ENCODE measurements around the gene ARHGEF2. TPM values are rescaled to one million over a fixed set of nuclear protein-coding genes. Genes with fewer than 3 reads are reported as not detected.

Gene ARHGEF2
- total and polyA plus RNA-seq, 2 of the 13 experiments (the other 11 are each of a cell fraction or from before 2014, with no cell fraction given), result 16.1 to 32.1 TPM

- TF ChIP-seq SOX6 (IDR thresholded peaks at IDR 0.05), result no peak
- TF ChIP-seq SOX6 (CRISPR knock-in tag; IDR thresholded peaks at IDR 0.05), result no peak
- TF ChIP-seq ZNF550 (CRISPR knock-in tag; IDR thresholded peaks at IDR 0.05; ENCODE audit: borderline replicate concordance), result no peak
- TF ChIP-seq ZNF670 (CRISPR knock-in tag; IDR thresholded peaks at IDR 0.05; ENCODE audit: borderline replicate concordance), result no peak
- TF ChIP-seq ZNF788 (CRISPR knock-in tag; IDR thresholded peaks at IDR 0.05; ENCODE audit: borderline replicate concordance), result no peak
- no peak for TF ChIP-seq NFYC (CRISPR knock-in tag; IDR thresholded peaks at IDR 0.05)
- TF ChIP-seq, protein P1, sequence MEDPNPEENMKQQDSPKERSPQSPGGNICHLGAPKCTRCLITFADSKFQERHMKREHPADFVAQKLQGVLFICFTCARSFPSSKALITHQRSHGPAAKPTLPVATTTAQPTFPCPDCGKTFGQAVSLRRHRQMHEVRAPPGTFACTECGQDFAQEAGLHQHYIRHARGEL (CRISPR knock-in tag; IDR thresholded peaks at IDR 0.05), result no peak
- TF ChIP-seq POGZ (CRISPR knock-in tag; IDR thresholded peaks at IDR 0.05), result no peak
- TF ChIP-seq, protein P2, sequence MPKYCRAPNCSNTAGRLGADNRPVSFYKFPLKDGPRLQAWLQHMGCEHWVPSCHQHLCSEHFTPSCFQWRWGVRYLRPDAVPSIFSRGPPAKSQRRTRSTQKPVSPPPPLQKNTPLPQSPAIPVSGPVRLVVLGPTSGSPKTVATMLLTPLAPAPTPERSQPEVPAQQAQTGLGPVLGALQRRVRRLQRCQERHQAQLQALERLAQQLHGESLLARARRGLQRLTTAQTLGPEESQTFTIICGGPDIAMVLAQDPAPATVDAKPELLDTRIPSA (CRISPR knock-in tag; IDR thresholded peaks at IDR 0.05; ENCODE audit: borderline replicate concordance), result no peak; the same call in 1 of the 2 replicates
- TF ChIP-seq, protein P3, sequence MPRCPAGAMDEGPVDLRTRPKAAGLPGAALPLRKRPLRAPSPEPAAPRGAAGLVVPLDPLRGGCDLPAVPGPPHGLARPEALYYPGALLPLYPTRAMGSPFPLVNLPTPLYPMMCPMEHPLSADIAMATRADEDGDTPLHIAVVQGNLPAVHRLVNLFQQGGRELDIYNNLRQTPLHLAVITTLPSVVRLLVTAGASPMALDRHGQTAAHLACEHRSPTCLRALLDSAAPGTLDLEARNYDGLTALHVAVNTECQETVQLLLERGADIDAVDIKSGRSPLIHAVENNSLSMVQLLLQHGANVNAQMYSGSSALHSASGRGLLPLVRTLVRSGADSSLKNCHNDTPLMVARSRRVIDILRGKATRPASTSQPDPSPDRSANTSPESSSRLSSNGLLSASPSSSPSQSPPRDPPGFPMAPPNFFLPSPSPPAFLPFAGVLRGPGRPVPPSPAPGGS (CRISPR knock-in tag; IDR thresholded peaks at IDR 0.05), result no peak
- no peak for TF ChIP-seq POLR2AphosphoS2 (IDR thresholded peaks at IDR 0.05; ENCODE audit: low read depth, low read length)
- no peak for TF ChIP-seq HNF4G (IDR thresholded peaks at IDR 0.05; ENCODE audit: borderline replicate concordance, low read depth, low read length)
- no peak for TF ChIP-seq HNF4G (CRISPR knock-in tag; IDR thresholded peaks at IDR 0.05; ENCODE audit: borderline replicate concordance, low read depth)
- no peak for TF ChIP-seq AKNA (CRISPR knock-in tag; IDR thresholded peaks at IDR 0.05; ENCODE audit: borderline replicate concordance)
- TF ChIP-seq MXI1 (IDR thresholded peaks at IDR 0.05; ENCODE audit: borderline replicate concordance, low read depth, low read length), result peak; percentile 51; the same call in 1 of the 3 replicates
- peak; percentile 64 for TF ChIP-seq SP5 (CRISPR knock-in tag; IDR thresholded peaks at IDR 0.05; ENCODE audit: borderline replicate concordance, low read depth)
- TF ChIP-seq, protein P4, sequence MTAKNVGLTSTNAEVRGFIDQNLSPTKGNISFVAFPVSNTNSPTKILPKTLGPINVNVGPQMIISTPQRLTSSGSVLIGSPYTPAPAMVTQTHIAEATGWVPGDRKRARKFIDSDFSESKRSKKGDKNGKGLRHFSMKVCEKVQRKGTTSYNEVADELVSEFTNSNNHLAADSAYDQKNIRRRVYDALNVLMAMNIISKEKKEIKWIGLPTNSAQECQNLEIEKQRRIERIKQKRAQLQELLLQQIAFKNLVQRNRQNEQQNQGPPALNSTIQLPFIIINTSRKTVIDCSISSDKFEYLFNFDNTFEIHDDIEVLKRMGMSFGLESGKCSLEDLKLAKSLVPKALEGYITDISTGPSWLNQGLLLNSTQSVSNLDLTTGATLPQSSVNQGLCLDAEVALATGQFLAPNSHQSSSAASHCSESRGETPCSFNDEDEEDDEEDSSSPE (CRISPR knock-in tag; IDR thresholded peaks at IDR 0.05), result peak; percentile 50
- TF ChIP-seq CERS6 (CRISPR knock-in tag; IDR thresholded peaks at IDR 0.05), result no peak
- no peak; the same call in 1 of the 2 replicates for TF ChIP-seq MEF2D (CRISPR knock-in tag; IDR thresholded peaks at IDR 0.05)
- TF ChIP-seq ZSCAN25 (CRISPR knock-in tag; IDR thresholded peaks at IDR 0.05), result no peak
Observed at GRCh38 chr1:155911156-155912055, 66.9 kb downstream of the ARHGEF2 start, which contains the start of gene RIT1 (continued).

Data from HepG2 (cell line).